Measurements from ENCODE around the gene IL1RN.
A peak's percentile ranks its signal among the peaks of the same experiment; 100 is the strongest.

Gene IL1RN

DNA sequence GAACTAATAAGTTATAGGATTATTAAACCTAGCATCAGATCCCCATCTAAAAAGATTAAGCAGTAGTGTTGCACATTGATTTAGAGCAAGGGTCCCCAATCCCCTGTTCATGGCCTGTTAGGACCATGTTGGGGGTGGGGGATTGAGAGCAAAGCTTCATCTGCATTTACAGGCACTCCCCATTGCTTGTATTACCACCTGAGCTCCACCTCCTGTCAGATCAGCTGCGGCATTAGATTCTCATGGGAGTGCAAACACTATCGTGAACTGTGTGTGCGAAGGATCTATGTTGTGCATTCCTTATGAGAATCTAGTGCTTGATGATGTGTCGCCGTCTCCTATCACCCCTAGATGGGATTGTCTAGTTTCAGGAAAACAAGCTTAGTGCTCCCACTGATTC, 27.9 kb downstream of the IL1RN start:
- Histone ChIP-seq H3K9ac (ENCODE audit: low read depth in 1 of 2, low read length in 2 of 2) (no peak overlapping the region), H3K36me3 (ENCODE audit: control insufficient read depth in 1 of 2, insufficient read depth in 2 of 2, low read length in 2 of 2) (no peaks in the 10 kb centered on the region), H3K27ac (ENCODE audit: low read depth, low read length) (no peak overlapping the region), H3K4me1 (ENCODE audit: control insufficient read depth in 1 of 2, insufficient read depth in 2 of 2, low read length in 2 of 2) (peaks cover 19 to 26% of the 10 kb centered on the region in 2 donors), H3K27me3 (ENCODE audit: control insufficient read depth in 1 of 2, insufficient read depth in 2 of 2, low read length in 2 of 2) (no peaks in the 10 kb centered on the region), H3K4me3 (ENCODE audit: low read depth in 1 of 2, low read length in 2 of 2) (no peak overlapping the region), H3K9me3 (ENCODE audit: control insufficient read depth in 1 of 2, low read length in 2 of 2) (no peaks in the 10 kb centered on the region)

DNA sequence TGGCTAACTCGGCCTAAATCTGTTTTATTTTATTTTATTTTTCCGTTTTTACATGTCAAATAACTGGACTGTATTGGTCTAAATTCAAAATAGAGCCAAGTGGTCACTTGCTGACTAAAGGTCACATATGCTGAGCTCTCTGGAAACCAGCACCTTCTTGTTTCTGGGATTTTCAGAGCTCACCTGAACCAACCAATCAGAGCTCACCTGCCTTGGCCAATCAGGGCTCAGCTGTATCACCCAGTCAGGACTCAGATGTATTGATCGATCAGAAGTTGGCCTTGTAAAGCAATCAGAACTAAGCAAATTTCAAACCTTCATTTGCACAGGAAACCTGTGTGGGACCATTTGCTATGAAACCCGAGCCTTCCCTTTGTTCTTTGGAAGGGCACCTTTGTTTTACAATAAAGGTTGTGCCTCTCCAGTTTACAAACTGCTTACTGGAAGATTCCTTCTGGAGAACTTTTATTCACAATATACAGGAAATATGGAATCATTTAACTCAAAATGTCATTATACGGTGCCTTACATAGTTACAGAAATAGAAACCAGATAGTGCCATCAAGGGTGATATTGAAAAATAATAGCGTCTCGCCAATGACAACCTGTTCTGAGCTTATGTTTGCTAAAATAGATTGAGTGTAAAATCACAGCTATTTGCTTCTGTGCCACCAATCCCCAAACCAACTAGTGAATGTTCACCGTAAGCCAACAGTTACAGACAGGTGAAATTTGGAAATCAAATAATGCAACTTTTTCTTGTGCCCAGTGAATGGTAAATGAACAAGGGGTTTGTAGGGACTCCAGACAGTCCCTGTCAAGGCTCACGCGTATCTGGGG, 29.1 kb downstream of the IL1RN start:
- Histone ChIP-seq H3K4me3 (ENCODE audit: low read depth in 1 of 2, low read length in 2 of 2) (peak overlapping the region; percentile 50 to 54), H3K36me3 (ENCODE audit: control insufficient read depth in 1 of 2, insufficient read depth in 2 of 2, low read length in 2 of 2) (no peaks in the 10 kb centered on the region), H3K27me3 (ENCODE audit: control insufficient read depth in 1 of 2, insufficient read depth in 2 of 2, low read length in 2 of 2) (no peaks in the 10 kb centered on the region), H3K9ac (ENCODE audit: low read depth in 1 of 2, low read length in 2 of 2) (peak overlapping the region; percentile 55 to 58), H3K27ac (ENCODE audit: low read depth, low read length) (peak overlapping the region; percentile 2), H3K9me3 (ENCODE audit: control insufficient read depth in 1 of 2, low read length in 2 of 2) (no peaks in the 10 kb centered on the region), H3K4me1 (ENCODE audit: control insufficient read depth in 1 of 2, insufficient read depth in 2 of 2, low read length in 2 of 2) (peaks cover 19 to 26% of the 10 kb centered on the region in 2 donors)

- Histone ChIP-seq H3K4me3 (ENCODE audit: low read depth in 1 of 2, low read length in 2 of 2) (peak overlapping the region; percentile 72 to 83), H3K9ac (ENCODE audit: low read depth in 1 of 2, low read length in 2 of 2) (peak overlapping the region; percentile 85 to 88)
These were observed 29.9 kb downstream of the IL1RN start for GRCh38 chr2:113157118-113157896.

DNA sequence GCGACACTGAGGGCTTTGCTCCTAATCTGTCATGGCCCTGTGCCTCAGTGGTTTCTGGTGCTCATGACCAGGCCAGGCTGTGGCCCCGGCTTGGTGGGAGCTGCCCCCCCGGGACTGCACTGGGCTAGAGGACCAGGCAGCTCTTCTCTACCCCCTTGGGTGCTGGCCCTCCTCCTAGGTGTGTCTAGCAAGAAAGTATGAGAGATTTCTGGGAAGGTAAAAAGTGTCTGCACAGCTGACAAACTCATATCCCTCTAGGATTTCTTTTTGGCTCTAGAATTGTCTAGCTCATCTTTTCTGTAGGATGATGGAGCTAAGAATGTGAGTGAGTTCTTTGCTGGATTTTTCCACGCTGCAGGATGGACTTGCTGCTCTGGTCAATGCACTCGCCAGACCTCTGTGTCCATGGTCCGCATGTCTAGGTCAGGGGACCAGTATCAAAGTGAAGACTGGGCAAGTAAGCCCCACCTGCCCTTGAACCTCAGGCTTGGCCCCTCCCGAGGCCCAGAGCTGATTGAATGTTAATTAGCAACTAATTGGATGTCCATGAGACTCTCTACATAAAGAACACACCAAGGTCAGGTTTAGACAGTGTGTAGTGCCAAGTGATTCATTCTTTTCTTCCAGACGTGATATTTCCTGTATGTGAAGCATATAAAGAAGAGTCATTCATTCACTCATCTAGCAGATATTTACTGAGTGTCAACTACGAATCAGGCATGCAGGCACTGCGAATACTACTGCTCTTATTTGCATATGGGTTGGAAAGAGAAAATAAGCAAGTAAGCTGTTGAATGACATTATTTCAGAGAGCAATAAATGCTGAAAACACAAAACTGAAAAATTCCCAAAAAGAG, 30.7 kb downstream of the IL1RN start:
- Histone ChIP-seq H3K27ac (ENCODE audit: low read depth, low read length) (peak overlapping the region; percentile 57), H3K27me3 (ENCODE audit: control insufficient read depth in 1 of 2, insufficient read depth in 2 of 2, low read length in 2 of 2) (no peaks in the 10 kb centered on the region), H3K36me3 (ENCODE audit: control insufficient read depth in 1 of 2, insufficient read depth in 2 of 2, low read length in 2 of 2) (no peaks in the 10 kb centered on the region), H3K4me3 (ENCODE audit: low read depth in 1 of 2, low read length in 2 of 2) (peak overlapping the region; percentile 72 to 83), H3K9me3 (ENCODE audit: control insufficient read depth in 1 of 2, low read length in 2 of 2) (no peaks in the 10 kb centered on the region), H3K4me1 (ENCODE audit: control insufficient read depth in 1 of 2, insufficient read depth in 2 of 2, low read length in 2 of 2) (peaks cover 19 to 26% of the 10 kb centered on the region in 2 donors), H3K9ac (ENCODE audit: low read depth in 1 of 2, low read length in 2 of 2) (peak overlapping the region; percentile 85 to 88)

More at GRCh38 chr2:113157118-113157896, 29.9 kb downstream of the IL1RN start:
- Histone ChIP-seq H3K4me1 (ENCODE audit: control insufficient read depth in 1 of 2, insufficient read depth in 2 of 2, low read length in 2 of 2) (peaks cover 19 to 26% of the 10 kb centered on the region in 2 donors), H3K27ac (ENCODE audit: low read depth, low read length) (peak overlapping the region; percentile 57), H3K36me3 (ENCODE audit: control insufficient read depth in 1 of 2, insufficient read depth in 2 of 2, low read length in 2 of 2) (no peaks in the 10 kb centered on the region), H3K9me3 (ENCODE audit: control insufficient read depth in 1 of 2, low read length in 2 of 2) (no peaks in the 10 kb centered on the region), H3K27me3 (ENCODE audit: control insufficient read depth in 1 of 2, insufficient read depth in 2 of 2, low read length in 2 of 2) (no peaks in the 10 kb centered on the region)

DNA sequence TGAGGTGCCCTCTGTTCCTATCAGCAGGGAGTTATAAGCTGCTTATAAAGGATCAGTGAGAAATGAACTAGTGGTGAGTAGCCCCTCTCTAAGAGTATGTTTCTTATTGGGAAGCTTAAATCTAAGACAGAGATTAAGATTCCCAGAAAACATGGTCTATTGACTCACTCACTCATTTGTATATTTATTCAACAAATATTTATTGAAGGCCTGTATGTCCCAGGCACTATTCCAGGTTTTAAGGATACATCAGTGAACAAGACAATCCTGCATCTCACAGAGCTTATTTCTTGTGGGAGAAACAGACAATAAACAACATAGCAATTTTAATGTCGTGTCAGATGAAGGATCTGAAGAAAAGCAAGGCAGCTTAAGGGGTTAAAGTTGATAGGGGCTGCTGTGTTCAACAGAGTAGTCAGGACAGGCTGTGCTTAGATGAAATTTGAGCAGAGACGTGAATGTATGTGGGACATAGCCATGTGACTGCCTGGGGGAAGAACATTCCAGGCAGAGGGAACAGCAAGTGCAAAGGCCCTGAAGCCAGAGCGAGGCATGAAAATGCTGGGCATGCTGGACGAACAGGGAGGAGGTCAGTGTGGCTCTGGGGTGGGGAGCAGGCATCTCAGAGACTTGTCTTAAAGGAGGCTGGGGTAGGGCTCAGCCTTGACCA, 31.6 kb downstream of the IL1RN start:
- peaks cover 21 to 28% of the 10 kb centered on the region in 2 donors for H3K4me1 ChIP-seq (ENCODE audit: control insufficient read depth in 1 of 2, insufficient read depth in 2 of 2, low read length in 2 of 2)
- no peaks in the 10 kb centered on the region for H3K27me3 ChIP-seq (ENCODE audit: control insufficient read depth in 1 of 2, insufficient read depth in 2 of 2, low read length in 2 of 2)
- H3K4me3 ChIP-seq (ENCODE audit: low read depth in 1 of 2, low read length in 2 of 2): peak overlapping the region; percentile 12 to 72
- H3K9ac ChIP-seq (ENCODE audit: low read depth in 1 of 2, low read length in 2 of 2): no peak overlapping the region
- H3K9me3 ChIP-seq (ENCODE audit: control insufficient read depth in 1 of 2, low read length in 2 of 2): no peaks in the 10 kb centered on the region
- no peak overlapping the region for H3K27ac ChIP-seq (ENCODE audit: low read depth, low read length)
- no peaks in the 10 kb centered on the region for H3K36me3 ChIP-seq (ENCODE audit: control insufficient read depth in 1 of 2, insufficient read depth in 2 of 2, low read length in 2 of 2)

- no peaks in the 10 kb centered on the region for H3K9me3 ChIP-seq (ENCODE audit: control insufficient read depth in 1 of 2, low read length in 2 of 2)
These were observed 32.9 kb downstream of the IL1RN start for GRCh38 chr2:113160248-113160647.

GRCh38 chr2:113160962-113161361, 33.6 kb downstream of the IL1RN start:
- Histone ChIP-seq H3K9ac (ENCODE audit: low read depth in 1 of 2, low read length in 2 of 2) (no peak overlapping the region), H3K27me3 (ENCODE audit: control insufficient read depth in 1 of 2, insufficient read depth in 2 of 2, low read length in 2 of 2) (no peaks in the 10 kb centered on the region), H3K36me3 (ENCODE audit: control insufficient read depth in 1 of 2, insufficient read depth in 2 of 2, low read length in 2 of 2) (no peaks in the 10 kb centered on the region), H3K27ac (ENCODE audit: low read depth, low read length) (no peak overlapping the region), H3K4me1 (ENCODE audit: control insufficient read depth in 1 of 2, insufficient read depth in 2 of 2, low read length in 2 of 2) (peaks cover 37 to 44% of the 10 kb centered on the region in 2 donors), H3K9me3 (ENCODE audit: control insufficient read depth in 1 of 2, low read length in 2 of 2) (no peaks in the 10 kb centered on the region), H3K4me3 (ENCODE audit: low read depth in 1 of 2, low read length in 2 of 2) (no peak overlapping the region)

More at GRCh38 chr2:113160248-113160647, 32.9 kb downstream of the IL1RN start:
- Histone ChIP-seq H3K4me1 (ENCODE audit: control insufficient read depth in 1 of 2, insufficient read depth in 2 of 2, low read length in 2 of 2) (peaks cover 32 to 40% of the 10 kb centered on the region in 2 donors), H3K4me3 (ENCODE audit: low read depth in 1 of 2, low read length in 2 of 2) (no peak overlapping the region), H3K36me3 (ENCODE audit: control insufficient read depth in 1 of 2, insufficient read depth in 2 of 2, low read length in 2 of 2) (no peaks in the 10 kb centered on the region), H3K27me3 (ENCODE audit: control insufficient read depth in 1 of 2, insufficient read depth in 2 of 2, low read length in 2 of 2) (no peaks in the 10 kb centered on the region), H3K9ac (ENCODE audit: low read depth in 1 of 2, low read length in 2 of 2) (no peak overlapping the region), H3K27ac (ENCODE audit: low read depth, low read length) (no peak overlapping the region)

DNA sequence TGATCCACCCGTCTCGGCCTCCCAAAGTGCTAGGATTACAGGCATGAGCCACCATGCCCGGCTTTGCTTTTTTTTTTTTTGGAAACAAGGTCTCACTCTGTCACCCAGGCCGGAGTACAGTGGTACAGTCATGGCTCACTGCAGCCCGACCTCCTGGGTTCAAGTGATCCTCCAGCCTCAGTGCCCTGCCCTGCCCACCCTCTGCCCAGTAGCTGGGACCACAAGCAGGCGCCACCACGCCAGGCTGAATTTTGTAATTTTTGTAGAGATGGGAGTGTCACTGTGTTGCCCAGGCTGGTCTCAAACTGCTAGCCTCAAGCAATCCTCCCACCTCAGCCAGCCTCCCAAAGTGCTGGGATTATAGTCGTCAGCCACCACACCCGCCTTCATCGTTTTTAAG, 34.8 kb downstream of the IL1RN start:
- H3K27me3 ChIP-seq (ENCODE audit: control insufficient read depth in 1 of 2, insufficient read depth in 2 of 2, low read length in 2 of 2): no peaks in the 10 kb centered on the region
- H3K36me3 ChIP-seq (ENCODE audit: control insufficient read depth in 1 of 2, insufficient read depth in 2 of 2, low read length in 2 of 2): no peaks in the 10 kb centered on the region
- H3K4me3 ChIP-seq (ENCODE audit: low read depth in 1 of 2, low read length in 2 of 2): no peak overlapping the region
- no peaks in the 10 kb centered on the region for H3K9me3 ChIP-seq (ENCODE audit: control insufficient read depth in 1 of 2, low read length in 2 of 2)
- H3K9ac ChIP-seq (ENCODE audit: low read depth in 1 of 2, low read length in 2 of 2): no peak overlapping the region
- peaks cover 42 to 45% of the 10 kb centered on the region in 2 donors for H3K4me1 ChIP-seq (ENCODE audit: control insufficient read depth in 1 of 2, insufficient read depth in 2 of 2, low read length in 2 of 2)
- H3K27ac ChIP-seq (ENCODE audit: low read depth, low read length): no peak overlapping the region

DNA sequence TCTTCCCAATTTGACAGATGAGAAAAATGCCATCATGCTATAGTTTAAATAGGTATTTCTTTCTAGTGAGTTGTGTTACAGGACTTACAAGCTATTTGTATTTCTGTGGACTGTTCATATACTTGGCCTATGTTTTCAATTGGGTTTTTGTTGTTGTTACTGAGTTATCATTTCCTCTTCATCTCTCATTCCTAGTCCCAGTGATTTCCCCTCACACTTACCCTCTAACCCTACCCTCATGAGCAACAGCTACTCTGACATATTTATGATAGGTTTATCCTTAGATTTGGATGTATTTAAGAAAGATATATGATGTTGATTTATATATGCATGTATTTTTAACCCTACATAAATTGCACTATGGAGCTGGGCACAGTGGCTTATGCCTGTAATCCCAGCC, 35.5 kb downstream of the IL1RN start:
- H3K36me3 ChIP-seq (ENCODE audit: control insufficient read depth in 1 of 2, insufficient read depth in 2 of 2, low read length in 2 of 2): no peaks in the 10 kb centered on the region

More for the DNA sequence above, 35.5 kb downstream of the IL1RN start:
- no peak overlapping the region for H3K27ac ChIP-seq (ENCODE audit: low read depth, low read length)
- H3K4me3 ChIP-seq (ENCODE audit: low read depth in 1 of 2, low read length in 2 of 2): no peak overlapping the region
- no peaks in the 10 kb centered on the region for H3K9me3 ChIP-seq (ENCODE audit: control insufficient read depth in 1 of 2, low read length in 2 of 2)
- H3K27me3 ChIP-seq (ENCODE audit: control insufficient read depth in 1 of 2, insufficient read depth in 2 of 2, low read length in 2 of 2): no peaks in the 10 kb centered on the region
- no peak overlapping the region for H3K9ac ChIP-seq (ENCODE audit: low read depth in 1 of 2, low read length in 2 of 2)
- H3K4me1 ChIP-seq (ENCODE audit: control insufficient read depth in 1 of 2, insufficient read depth in 2 of 2, low read length in 2 of 2): peaks cover 47 to 48% of the 10 kb centered on the region in 2 donors
